ENCODE measurements around the gene MTCL1.

Gene MTCL1

GRCh38 chr18:8705238-8705960 is at the start of gene MTCL1:
Gene MTCL1, plus strand, starts transcription at chr18:8705556. Its CDS starts 105 bp downstream, at chr18:8705661.
- DNase-seq (ENCODE audit: low spot score) = peak; percentile 59

- DNase-seq (ENCODE audit: low spot score) = no peak
Measured at GRCh38 chr18:8656232-8656631, 49.1 kb upstream of the MTCL1 start.

GRCh38 chr18:8657050-8657820 is 48.1 kb upstream of the MTCL1 start:
- no peak for DNase-seq (ENCODE audit: low spot score)

- no peak for DNase-seq (ENCODE audit: low spot score)
Measured at GRCh38 chr18:8657873-8658470, 47.4 kb upstream of the MTCL1 start.

GRCh38 chr18:8658858-8659485 is 46.4 kb upstream of the MTCL1 start:
- DNase-seq (ENCODE audit: low spot score) = no peak

GRCh38 chr18:8659609-8660242 is 45.6 kb upstream of the MTCL1 start:
- no peak for DNase-seq (ENCODE audit: low spot score)

GRCh38 chr18:8660316-8660715 is 45.0 kb upstream of the MTCL1 start:
- no peak for DNase-seq (ENCODE audit: low spot score)

GRCh38 chr18:8661754-8662559 is 43.4 kb upstream of the MTCL1 start:
- DNase-seq (ENCODE audit: low spot score) = no peak

- no peak for DNase-seq (ENCODE audit: low spot score)
Measured at GRCh38 chr18:8662560-8663255, 42.6 kb upstream of the MTCL1 start.

GRCh38 chr18:8667846-8668245 is 37.5 kb upstream of the MTCL1 start:
- no peak for DNase-seq (ENCODE audit: low spot score)

- no peak for DNase-seq (ENCODE audit: low spot score)
Measured at GRCh38 chr18:8668381-8668780, 37.0 kb upstream of the MTCL1 start.

- DNase-seq (ENCODE audit: low spot score) = no peak
Measured at GRCh38 chr18:8669571-8669970, 35.8 kb upstream of the MTCL1 start.

- DNase-seq (ENCODE audit: low spot score) = no peak
Measured at GRCh38 chr18:8673256-8674209, 31.8 kb upstream of the MTCL1 start.

- no peak for DNase-seq (ENCODE audit: low spot score)
Measured at GRCh38 chr18:8675057-8675456, 30.3 kb upstream of the MTCL1 start.

- DNase-seq (ENCODE audit: low spot score) = no peak
Measured at GRCh38 chr18:8681196-8681595, 24.2 kb upstream of the MTCL1 start.

GRCh38 chr18:8684577-8684976 is 20.8 kb upstream of the MTCL1 start:
- no peak for DNase-seq (ENCODE audit: low spot score)

GRCh38 chr18:8685141-8685913 is 20.0 kb upstream of the MTCL1 start:
- DNase-seq (ENCODE audit: low spot score) = no peak

GRCh38 chr18:8685914-8686216 is 19.5 kb upstream of the MTCL1 start:
- DNase-seq (ENCODE audit: low spot score) = no peak

- no peak for DNase-seq (ENCODE audit: low spot score)
Measured at GRCh38 chr18:8686611-8687010, 18.7 kb upstream of the MTCL1 start.

All from LoVo (cell line).